DND-41 (cell line): ENCODE measurements around the gene BCL2L11.

ENCODE experiments used
- EZH2 ChIP-seq: IDR thresholded peaks from 3 replicates; pipeline ENCODE4 v1.6.1; 2012; ENCODE audit warnings: borderline replicate concordance, low read depth, mild to moderate bottlenecking, moderate library complexity, low read length, inconsistent platforms; ENCODE audit not compliant: severe bottlenecking
- TF ChIP-seq, protein P1 (sequence below): IDR thresholded peaks from 2 replicates; pipeline ENCODE4 v1.5.1; 2012; ENCODE audit warnings: borderline replicate concordance, low read length, moderate library complexity, mild to moderate bottlenecking; ENCODE audit not compliant: poor library complexity, severe bottlenecking; ENCODE audit errors: extremely low read depth

DNA sequence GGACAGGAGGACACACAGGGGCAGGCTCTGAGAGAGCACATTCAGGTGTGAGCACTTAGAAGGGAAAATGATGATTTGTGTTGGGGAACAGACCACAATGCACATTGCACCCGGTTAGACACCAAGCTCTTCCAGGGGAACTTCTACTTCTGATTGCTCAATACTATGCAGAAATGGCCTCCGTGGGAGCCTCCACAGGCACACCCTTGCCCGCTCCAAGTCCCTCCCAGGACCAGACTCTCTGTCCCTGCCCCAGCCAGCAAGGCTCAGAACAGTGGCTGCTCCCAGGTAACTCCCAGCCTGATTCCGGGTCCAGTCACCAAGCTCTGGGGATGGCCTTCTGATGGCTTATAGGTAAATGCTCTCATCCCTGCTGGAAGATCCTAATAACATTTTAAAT lies 56.2 kb downstream of the BCL2L11 start:
- TF ChIP-seq, protein P1, sequence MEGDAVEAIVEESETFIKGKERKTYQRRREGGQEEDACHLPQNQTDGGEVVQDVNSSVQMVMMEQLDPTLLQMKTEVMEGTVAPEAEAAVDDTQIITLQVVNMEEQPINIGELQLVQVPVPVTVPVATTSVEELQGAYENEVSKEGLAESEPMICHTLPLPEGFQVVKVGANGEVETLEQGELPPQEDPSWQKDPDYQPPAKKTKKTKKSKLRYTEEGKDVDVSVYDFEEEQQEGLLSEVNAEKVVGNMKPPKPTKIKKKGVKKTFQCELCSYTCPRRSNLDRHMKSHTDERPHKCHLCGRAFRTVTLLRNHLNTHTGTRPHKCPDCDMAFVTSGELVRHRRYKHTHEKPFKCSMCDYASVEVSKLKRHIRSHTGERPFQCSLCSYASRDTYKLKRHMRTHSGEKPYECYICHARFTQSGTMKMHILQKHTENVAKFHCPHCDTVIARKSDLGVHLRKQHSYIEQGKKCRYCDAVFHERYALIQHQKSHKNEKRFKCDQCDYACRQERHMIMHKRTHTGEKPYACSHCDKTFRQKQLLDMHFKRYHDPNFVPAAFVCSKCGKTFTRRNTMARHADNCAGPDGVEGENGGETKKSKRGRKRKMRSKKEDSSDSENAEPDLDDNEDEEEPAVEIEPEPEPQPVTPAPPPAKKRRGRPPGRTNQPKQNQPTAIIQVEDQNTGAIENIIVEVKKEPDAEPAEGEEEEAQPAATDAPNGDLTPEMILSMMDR = no peak
- no peak for TF ChIP-seq EZH2
